Endothelial cell of umbilical vein (primary cell): ENCODE results near the gene MINDY2.

Experiments
- EZH2 ChIP-seq: IDR thresholded peaks from 2 replicates; pipeline ENCODE4 v1.6.1; 2012; ENCODE audit warnings: borderline replicate concordance, low read depth, mild to moderate bottlenecking, moderate library complexity, low read length, inconsistent platforms; ENCODE audit not compliant: severe bottlenecking
- JUN ChIP-seq: IDR thresholded peaks from 2 replicates; pipeline ENCODE4 v1.6.1; 2011; ENCODE audit warnings: borderline replicate concordance, low read depth; ENCODE audit not compliant: insufficient read length, insufficient read depth
- MYC ChIP-seq: IDR thresholded peaks from one replicate; pipeline ENCODE4 v1.6.1; 2011; ENCODE audit warnings: mild to moderate bottlenecking, low read depth, low read length
- POLR2A ChIP-seq: IDR thresholded peaks from 2 replicates; pipeline ENCODE4 v1.6.1; 2012; ENCODE audit warnings: low read depth, mild to moderate bottlenecking, control low read depth, low read length
- POLR2AphosphoS5 ChIP-seq: IDR thresholded peaks from 2 replicates; pipeline ENCODE4 v1.6.1; 2012; ENCODE audit warnings: low read depth, mild to moderate bottlenecking, control low read depth, low read length, moderate library complexity; ENCODE audit not compliant: insufficient read depth
- TF ChIP-seq, protein P1 (sequence below), 2 donors: IDR thresholded peaks; 1 replicate in 1 of 2; 2 replicates in 1 of 2; pipeline ENCODE4 v1.5.1; 2011; ENCODE audit warnings: low read length in 2 of 2, mild to moderate bottlenecking in 2 of 2, moderate library complexity in 2 of 2, control low read depth in 1 of 2, inconsistent platforms in 1 of 2, low read depth in 1 of 2; ENCODE audit not compliant: insufficient read depth in 1 of 2; ENCODE audit errors: extremely low read depth in 1 of 2

DNA sequence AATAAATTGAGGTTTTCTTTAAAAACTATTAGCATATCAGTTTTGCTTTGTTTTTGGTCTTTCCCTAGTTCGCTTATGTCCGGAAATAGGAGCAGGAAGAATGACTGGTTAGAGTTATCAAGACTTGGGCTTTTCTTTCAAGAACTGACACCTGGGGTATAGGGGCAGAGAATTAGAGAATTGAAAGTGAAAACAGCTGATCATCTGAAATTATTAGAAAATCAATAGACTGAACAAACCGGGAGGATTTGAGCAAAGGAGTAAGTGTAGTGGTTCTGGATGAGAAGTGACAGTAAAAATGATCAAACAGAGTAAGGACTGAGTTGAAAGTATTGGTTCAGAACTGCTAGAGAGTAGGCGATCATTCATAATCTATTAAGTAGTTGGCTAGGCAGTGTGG, 6.0 kb downstream of the MINDY2 start:
- no peak for TF ChIP-seq POLR2A
- TF ChIP-seq, protein P1, sequence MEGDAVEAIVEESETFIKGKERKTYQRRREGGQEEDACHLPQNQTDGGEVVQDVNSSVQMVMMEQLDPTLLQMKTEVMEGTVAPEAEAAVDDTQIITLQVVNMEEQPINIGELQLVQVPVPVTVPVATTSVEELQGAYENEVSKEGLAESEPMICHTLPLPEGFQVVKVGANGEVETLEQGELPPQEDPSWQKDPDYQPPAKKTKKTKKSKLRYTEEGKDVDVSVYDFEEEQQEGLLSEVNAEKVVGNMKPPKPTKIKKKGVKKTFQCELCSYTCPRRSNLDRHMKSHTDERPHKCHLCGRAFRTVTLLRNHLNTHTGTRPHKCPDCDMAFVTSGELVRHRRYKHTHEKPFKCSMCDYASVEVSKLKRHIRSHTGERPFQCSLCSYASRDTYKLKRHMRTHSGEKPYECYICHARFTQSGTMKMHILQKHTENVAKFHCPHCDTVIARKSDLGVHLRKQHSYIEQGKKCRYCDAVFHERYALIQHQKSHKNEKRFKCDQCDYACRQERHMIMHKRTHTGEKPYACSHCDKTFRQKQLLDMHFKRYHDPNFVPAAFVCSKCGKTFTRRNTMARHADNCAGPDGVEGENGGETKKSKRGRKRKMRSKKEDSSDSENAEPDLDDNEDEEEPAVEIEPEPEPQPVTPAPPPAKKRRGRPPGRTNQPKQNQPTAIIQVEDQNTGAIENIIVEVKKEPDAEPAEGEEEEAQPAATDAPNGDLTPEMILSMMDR (IDR thresholded peaks at IDR 0.05; ENCODE audit: extremely low read depth in 1 of 2, insufficient read depth in 1 of 2, low read depth in 1 of 2, low read length in 2 of 2), result no peak
- TF ChIP-seq JUN, result no peak
- TF ChIP-seq MYC, result no peak
- no peak for TF ChIP-seq POLR2AphosphoS5
- TF ChIP-seq EZH2, result no peak
